Keratinocyte (primary cell): ENCODE results near the gene ZNF214. TPM values are rescaled to one million over a fixed set of nuclear protein-coding genes. Genes with fewer than 3 reads are reported as not detected.

Experiments used
- DNase-seq: peaks from one replicate; pipeline ENCODE4 v3.0.0-alpha.2; 2011; ENCODE audit warnings: low read depth, missing footprints, low spot score
- FAIRE-seq: peaks from 2 replicates; lab custom pipeline; 2011; peaks lifted over from hg19 to GRCh38; lab: Jason Lieb, UNC
- H2AFZ ChIP-seq: 2 replicates; pipeline ENCODE4 v1.6.0; 2012; ENCODE audit warnings: low read length, control low read depth, inconsistent platforms; ENCODE audit not compliant: control insufficient read depth
- H3K27ac ChIP-seq: 2 replicates; pipeline ENCODE4 v1.5.1; 2011; ENCODE audit warnings: low read length; ENCODE audit not compliant: control insufficient read depth, insufficient read depth
- H3K27me3 ChIP-seq: 3 replicates; pipeline ENCODE4 v1.6.0; 2011; ENCODE audit warnings: low read length; ENCODE audit not compliant: control insufficient read depth, insufficient read depth; ENCODE audit errors: extremely low read depth
- H3K36me3 ChIP-seq, 2 experiments: 2 replicates in 1 of 2; 3 replicates in 1 of 2; pipeline ENCODE4 v1.5.1; 2011; ENCODE audit warnings: low read length in 2 of 2, mild to moderate bottlenecking in 1 of 2; ENCODE audit not compliant: control insufficient read depth in 2 of 2, insufficient read depth in 2 of 2; ENCODE audit errors: extremely low read depth in 1 of 2
- H3K4me1 ChIP-seq: 3 replicates; pipeline ENCODE4 v1.5.1; 2011; ENCODE audit warnings: low read length; ENCODE audit not compliant: control insufficient read depth, insufficient read depth; ENCODE audit errors: extremely low read depth
- H3K4me2 ChIP-seq: 3 replicates; pipeline ENCODE4 v1.6.0; 2011; ENCODE audit warnings: low read depth, low read length; ENCODE audit not compliant: control insufficient read depth, insufficient read depth; ENCODE audit errors: extremely low read depth
- H3K4me3 ChIP-seq, 3 experiments: fragments of 200-600 bp in 1 of 3; sonication (generic) in 1 of 3; 2 replicates in 2 of 3; 3 replicates in 1 of 3; pipeline ENCODE4 v1.5.1; 2011 to 2016; ENCODE audit warnings: low read length in 3 of 3, mild to moderate bottlenecking in 3 of 3, control low read depth in 2 of 3, inconsistent platforms in 1 of 3, low read depth in 1 of 3, mixed read lengths in 1 of 3, mixed run types in 1 of 3, moderate library complexity in 1 of 3; ENCODE audit not compliant: control insufficient read depth in 2 of 3, insufficient read depth in 2 of 3; ENCODE audit errors: extremely low read depth in 1 of 3
- H3K79me2 ChIP-seq: 2 replicates; pipeline ENCODE4 v1.6.0; 2012; ENCODE audit warnings: low read length; ENCODE audit not compliant: control insufficient read depth, insufficient read depth
- H3K9ac ChIP-seq: 3 replicates; pipeline ENCODE4 v1.6.0; 2011; ENCODE audit warnings: low read length; ENCODE audit not compliant: control insufficient read depth, insufficient read depth; ENCODE audit errors: extremely low read depth
- H3K9me1 ChIP-seq: 3 replicates; pipeline ENCODE4 v1.6.0; 2011; ENCODE audit warnings: low read length; ENCODE audit not compliant: control insufficient read depth, insufficient read depth; ENCODE audit errors: extremely low read depth
- H3K9me3 ChIP-seq: 2 replicates; pipeline ENCODE4 v1.5.1; 2012; ENCODE audit warnings: low read depth, low read length; ENCODE audit not compliant: control insufficient read depth
- H4K20me1 ChIP-seq: 3 replicates; pipeline ENCODE4 v1.6.0; 2011; ENCODE audit warnings: low read length; ENCODE audit not compliant: control insufficient read depth, insufficient read depth; ENCODE audit errors: extremely low read depth
- EZH2 ChIP-seq: IDR thresholded peaks from one replicate; pipeline ENCODE4 v1.6.1; 2012; ENCODE audit warnings: inconsistent platforms, mild to moderate bottlenecking, low read length, moderate library complexity
- dilution Hi-C: fragments of 300-500 bp; cut with MboI; formaldehyde crosslinking; loops from one replicate; pipeline ENCODE4 v1.7.0; 2020; ENCODE audit warnings: low sequenced_read_pairs; ENCODE audit not compliant: extremely low pct_ligation_motif_present
- polyA plus RNA-seq, 5 experiments: library from polyadenylated mRNA; depleted of rRNA in 3 of 5; stranded (reverse) in 3 of 5; stranded (forward) in 1 of 5; unstranded in 1 of 5; fragments of >200 nt; gene quantifications; 1 replicate in 1 of 5; 2 replicates in 3 of 5; 3 replicates in 1 of 5; pipeline versions ENCODE4 v1.2.1 to v1.2.3, GENCODE V29; 2011 to 2012; ENCODE audit warnings: missing spikeins in 2 of 5, low read depth in 1 of 5, low replicate concordance in 1 of 5
- TF ChIP-seq, protein P1 (sequence below), 3 experiments: IDR thresholded peaks in 1 of 3; conservative IDR thresholded peaks in 1 of 3; optimal IDR thresholded peaks in 1 of 3; 2 replicates in 2 of 3; 3 replicates in 1 of 3; pipeline versions ENCODE3 to v1.5.1; 2011; ENCODE audit warnings: low read length in 3 of 3, mild to moderate bottlenecking in 3 of 3, moderate library complexity in 2 of 3, control low read depth in 1 of 3, inconsistent platforms in 1 of 3; ENCODE audit not compliant: insufficient read depth in 2 of 3; ENCODE audit errors: extremely low read depth in 1 of 3

ZNF214 gene
- polyA plus RNA-seq, 1 donor (not counting 4 experiments of a cell fraction or from before 2014, with no cell fraction given): 1.1 TPM

DNA sequence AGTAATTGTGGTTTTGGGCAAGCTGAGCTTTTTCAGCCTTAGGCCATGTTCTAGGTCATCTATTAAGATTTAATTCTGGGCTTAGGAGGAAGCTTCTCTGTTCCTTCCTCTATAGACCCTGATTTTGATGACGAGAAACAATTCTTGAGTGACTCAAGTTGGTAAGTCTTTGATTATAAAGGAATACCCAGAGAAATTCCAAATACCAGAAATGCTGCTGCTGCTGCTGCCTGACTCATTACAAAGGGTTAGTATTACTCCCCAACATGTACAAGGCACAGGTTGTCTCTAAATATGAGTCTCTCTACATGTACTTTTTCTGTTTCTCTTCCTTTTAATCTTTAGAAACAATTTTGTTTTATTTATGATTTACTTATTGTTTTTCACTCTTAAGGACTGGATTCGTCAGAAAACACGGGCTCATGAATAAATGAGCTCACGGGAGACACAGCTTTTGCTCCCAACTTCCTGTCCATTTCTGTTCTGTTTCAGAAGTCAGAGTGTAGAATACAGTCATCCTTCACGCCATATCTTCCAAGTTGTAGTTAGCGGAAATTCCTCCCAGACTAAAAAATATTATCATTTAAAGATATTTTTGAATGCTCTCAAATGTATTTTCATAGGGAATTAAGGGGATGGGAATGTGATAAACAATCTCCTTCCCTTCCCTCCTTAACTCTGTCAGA is 36.8 kb upstream of the ZNF214 start:
- Histone ChIP-seq H3K4me2 (no peak overlapping the region), H3K9me1 (no peaks in the 10 kb centered on the region), H3K79me2 (no peaks in the 10 kb centered on the region), H3K27ac (no peak overlapping the region), H3K4me3 (no peak overlapping the region), H3K9me3 (no peaks in the 10 kb centered on the region), H2AFZ (no peak overlapping the region), H3K9ac (no peak overlapping the region), H4K20me1 (no peaks in the 10 kb centered on the region), H3K4me1 (no peaks in the 10 kb centered on the region), H3K36me3 (no peaks in the 10 kb centered on the region), H3K27me3 (no peaks in the 10 kb centered on the region)
- FAIRE-seq (no peak), DNase-seq (no peak)
- TF ChIP-seq, protein P1, sequence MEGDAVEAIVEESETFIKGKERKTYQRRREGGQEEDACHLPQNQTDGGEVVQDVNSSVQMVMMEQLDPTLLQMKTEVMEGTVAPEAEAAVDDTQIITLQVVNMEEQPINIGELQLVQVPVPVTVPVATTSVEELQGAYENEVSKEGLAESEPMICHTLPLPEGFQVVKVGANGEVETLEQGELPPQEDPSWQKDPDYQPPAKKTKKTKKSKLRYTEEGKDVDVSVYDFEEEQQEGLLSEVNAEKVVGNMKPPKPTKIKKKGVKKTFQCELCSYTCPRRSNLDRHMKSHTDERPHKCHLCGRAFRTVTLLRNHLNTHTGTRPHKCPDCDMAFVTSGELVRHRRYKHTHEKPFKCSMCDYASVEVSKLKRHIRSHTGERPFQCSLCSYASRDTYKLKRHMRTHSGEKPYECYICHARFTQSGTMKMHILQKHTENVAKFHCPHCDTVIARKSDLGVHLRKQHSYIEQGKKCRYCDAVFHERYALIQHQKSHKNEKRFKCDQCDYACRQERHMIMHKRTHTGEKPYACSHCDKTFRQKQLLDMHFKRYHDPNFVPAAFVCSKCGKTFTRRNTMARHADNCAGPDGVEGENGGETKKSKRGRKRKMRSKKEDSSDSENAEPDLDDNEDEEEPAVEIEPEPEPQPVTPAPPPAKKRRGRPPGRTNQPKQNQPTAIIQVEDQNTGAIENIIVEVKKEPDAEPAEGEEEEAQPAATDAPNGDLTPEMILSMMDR (optimal IDR thresholded peaks at IDR 0.05 in 1 of 3, IDR thresholded peaks at IDR 0.05 in 1 of 3, conservative IDR thresholded peaks at IDR 0.05 in 1 of 3; ENCODE audit: extremely low read depth in 1 of 3, insufficient read depth in 2 of 3, low read length in 3 of 3): no peak
- no peak for TF ChIP-seq EZH2
- dilution Hi-C loops: no loop called here

DNA sequence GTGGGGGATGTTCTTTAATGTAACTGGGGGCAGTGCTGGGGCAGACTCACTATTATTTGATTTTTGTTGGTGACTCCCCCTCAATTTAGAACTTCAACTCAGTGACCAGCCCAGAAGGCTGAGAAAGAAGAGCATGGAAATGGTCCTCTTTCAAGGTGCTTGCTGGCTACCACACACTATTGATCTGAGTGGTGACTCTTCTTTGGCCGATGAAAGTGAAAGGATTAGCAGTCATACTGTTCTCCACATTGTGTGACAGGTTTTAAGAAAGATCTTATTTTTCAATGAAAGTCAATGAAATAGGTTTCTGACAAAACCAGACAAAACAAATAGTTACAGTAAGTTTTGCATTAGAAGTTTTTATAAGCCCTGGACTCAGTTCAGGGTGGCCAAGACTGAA is 30.0 kb upstream of the ZNF214 start:
- Histone ChIP-seq H2AFZ (no peak overlapping the region), H3K4me1 (no peaks in the 10 kb centered on the region), H3K4me2 (no peak overlapping the region), H3K27me3 (no peaks in the 10 kb centered on the region), H3K27ac (no peak overlapping the region), H3K9me3 (no peaks in the 10 kb centered on the region), H3K79me2 (no peaks in the 10 kb centered on the region), H3K9ac (no peak overlapping the region), H3K4me3 (no peak overlapping the region), H3K9me1 (no peaks in the 10 kb centered on the region), H4K20me1 (no peaks in the 10 kb centered on the region), H3K36me3 (no peaks in the 10 kb centered on the region)
- TF ChIP-seq, protein P1 (optimal IDR thresholded peaks at IDR 0.05 in 1 of 3, IDR thresholded peaks at IDR 0.05 in 1 of 3, conservative IDR thresholded peaks at IDR 0.05 in 1 of 3; ENCODE audit: extremely low read depth in 1 of 3, insufficient read depth in 2 of 3, low read length in 3 of 3): no peak
- dilution Hi-C loops: no loop called here
- FAIRE-seq (no peak), DNase-seq (no peak)
